A673 (cell line): ENCODE results near the gene POLR1D. TPM values are rescaled to one million over a fixed set of nuclear protein-coding genes. Genes with fewer than 3 reads are reported as not detected.

Experiments used
- BruUV-seq: library from RNA; stranded (reverse); fragments of 400-500 nt; replicated peaks from 2 replicates; lab custom pipeline; 2021; lab: Mats Ljungman, UMichigan
- CTCF ChIA-PET: fragments of 300-600 bp; sonication (Branson Sonifier 250); formaldehyde crosslinking; loops from one replicate; lab custom pipeline; 2022; ENCODE audit warnings: antibody characterized with exemption; lab: Charles Lee
- POLR2A ChIA-PET: fragments of 300-600 bp; sonication (Branson Sonifier 250); formaldehyde crosslinking; loops from one replicate; lab custom pipeline; 2022; ENCODE audit warnings: antibody characterized with exemption; ENCODE audit not compliant: low non-redundant PET; lab: Charles Lee
- DNase-seq: peaks from one replicate; pipeline ENCODE4 v3.0.0-alpha.2; 2015; ENCODE audit warnings: low spot score
- H3K27ac ChIP-seq: fragments of 200-600 bp; sonication (generic); 2 replicates; pipeline ENCODE4 v1.5.1; 2016; ENCODE audit warnings: mixed run types, low read depth, mild to moderate bottlenecking, mixed read lengths, antibody characterized with exemption, low read length; ENCODE audit not compliant: poor library complexity, severe bottlenecking
- H3K27me3 ChIP-seq: fragments of 200-600 bp; sonication (generic); replicated peaks from 2 replicates; pipeline ENCODE4 v1.6.1; 2017; ENCODE audit warnings: mixed run types, low read depth, mild to moderate bottlenecking, mixed read lengths, antibody characterized with exemption, low read length; ENCODE audit not compliant: insufficient read depth, poor library complexity
- H3K36me3 ChIP-seq: fragments of 200-600 bp; sonication (generic); 2 replicates; pipeline ENCODE4 v1.6.1; 2016; ENCODE audit warnings: mixed run types, mild to moderate bottlenecking, mixed read lengths, antibody characterized with exemption, low read length; ENCODE audit not compliant: insufficient read depth, poor library complexity, severe bottlenecking
- H3K4me1 ChIP-seq: fragments of 200-600 bp; sonication (generic); 2 replicates; pipeline ENCODE4 v1.6.1; 2017; ENCODE audit warnings: mixed run types, mild to moderate bottlenecking, mixed read lengths, antibody characterized with exemption, low read length; ENCODE audit not compliant: insufficient read depth, poor library complexity, severe bottlenecking
- H3K4me3 ChIP-seq: fragments of 200-600 bp; sonication (generic); 2 replicates; pipeline ENCODE4 v1.5.1; 2016; ENCODE audit warnings: low read depth, mixed run types, mild to moderate bottlenecking, mixed read lengths, low read length; ENCODE audit not compliant: poor library complexity, severe bottlenecking
- H3K9me3 ChIP-seq: fragments of 200-600 bp; sonication (generic); 2 replicates; pipeline ENCODE4 v1.6.1; 2016; ENCODE audit warnings: mixed run types, low read depth, mild to moderate bottlenecking, mixed read lengths, antibody characterized with exemption, low read length; ENCODE audit not compliant: poor library complexity, severe bottlenecking
- CTCF ChIP-seq: fragments of 300-800, 200-600 bp; sonication (generic); conservative IDR thresholded peaks from 2 replicates; pipeline ENCODE4 v1.5.1; 2017; ENCODE audit warnings: low read depth, mild to moderate bottlenecking, antibody characterized with exemption, low read length, moderate library complexity, mixed read lengths
- EZH2 ChIP-seq: fragments of 200-600 bp; sonication (generic); IDR thresholded peaks from 2 replicates; pipeline ENCODE4 v1.6.1; 2017; ENCODE audit warnings: borderline replicate concordance, low read depth, mild to moderate bottlenecking, mixed read lengths, antibody characterized with exemption, low read length; ENCODE audit not compliant: poor library complexity, severe bottlenecking
- intact Hi-C: fragments of 100-400 bp; cut with micrococcal nuclease; formaldehyde crosslinking; loops from one replicate; pipeline ENCODE4 v1.10.0; 2022; ENCODE audit not compliant: unreplicated experiment
- total RNA-seq: library from RNA; stranded (reverse); gene quantifications from 2 replicates; pipeline ENCODE4 v1.2.3, GENCODE V29; 2021

Gene POLR1D
- total RNA-seq, 1 experiment from 2014 or later = 116 TPM

GRCh38 chr13:27624071-27624470 lies 2.4 kb downstream of the POLR1D start:
- CTCF ChIA-PET = no interaction called here
- Histone ChIP-seq H3K27me3 (no peaks in the 10 kb centered on the region), H3K27ac (no peak overlapping the region), H3K4me3 (no peak overlapping the region), H3K9me3 (no peaks in the 10 kb centered on the region), H3K4me1 (peaks cover 14% of the 10 kb centered on the region), H3K36me3 (peaks cover 23% of the 10 kb centered on the region)
- TF ChIP-seq CTCF (no peak), EZH2 (no peak)
- POLR2A ChIA-PET = no interaction called here
- no TSS peak for BruUV-seq
- intact Hi-C loops = no loop called here
- no peak for DNase-seq

- H3K9me3 ChIP-seq = no peaks in the 10 kb centered on the region
- H3K4me1 ChIP-seq = peaks cover 10% of the 10 kb centered on the region
- no peak overlapping the region for H3K27ac ChIP-seq
- no peak for DNase-seq
- intact Hi-C loops = no loop called here
- ChIA-PET CTCF (no interaction called here), POLR2A (no interaction called here)
- H3K36me3 ChIP-seq = peaks cover 23% of the 10 kb centered on the region
- H3K4me3 ChIP-seq = no peak overlapping the region
- BruUV-seq = no TSS peak
- H3K27me3 ChIP-seq = no peaks in the 10 kb centered on the region
- TF ChIP-seq EZH2 (no peak), CTCF (no peak)
These were observed 4.1 kb downstream of the POLR1D start for GRCh38 chr13:27625839-27626238.

- CTCF ChIA-PET = no interaction called here
- intact Hi-C loops = no loop called here
- H3K27me3 ChIP-seq = no peaks in the 10 kb centered on the region
- H3K36me3 ChIP-seq = peaks cover 23% of the 10 kb centered on the region
- no peak overlapping the region for H3K27ac ChIP-seq
- no peaks in the 10 kb centered on the region for H3K9me3 ChIP-seq
- peaks cover 10% of the 10 kb centered on the region for H3K4me1 ChIP-seq
- TF ChIP-seq EZH2 = no peak
- TF ChIP-seq CTCF = no peak
- BruUV-seq = no TSS peak
- POLR2A ChIA-PET = interaction anchor here (0.6 kb wide), 1 partner anchor 457 kb away, joined by 3 read pairs; no protein-coding TSS in a partner anchor
- DNase-seq = no peak
- no peak overlapping the region for H3K4me3 ChIP-seq
These were observed 5.7 kb downstream of the POLR1D start for GRCh38 chr13:27627380-27627779.
